HEK293T (cell line): Measurements from ENCODE around the gene GLB1L3.

ENCODE experiments used
- CTCF ChIA-PET: fragments of 350-600 bp; formaldehyde crosslinking; extraction: SDS; loops from one replicate; lab custom pipeline; 2021; ENCODE audit warnings: antibody characterized with exemption, inconsistent platforms; lab: Yijun Ruan, JAX
- POLR2A ChIA-PET: fragments of 350-600 bp; formaldehyde crosslinking; extraction: SDS; loops from one replicate; lab custom pipeline; 2020; ENCODE audit warnings: antibody characterized with exemption, inconsistent platforms; lab: Yijun Ruan, JAX
- DNase-seq: peaks from one replicate; pipeline ENCODE4 v3.0.0; 2012; ENCODE audit warnings: mixed read lengths; ENCODE audit errors: extremely low spot score
- ARNT ChIP-seq: fragments of 450-650 bp; IDR thresholded peaks from 2 replicates; pipeline ENCODE4 v1.6.1; 2017; ENCODE audit warnings: mild to moderate bottlenecking
- BHLHE40 ChIP-seq: fragments of 450-650 bp; IDR thresholded peaks from 2 replicates; pipeline ENCODE4 v1.6.1; 2016; ENCODE audit warnings: mild to moderate bottlenecking, moderate library complexity, borderline replicate concordance
- CTBP1 ChIP-seq: fragments of 450-650 bp; IDR thresholded peaks from 2 replicates; pipeline ENCODE4 v1.6.1; 2016; ENCODE audit warnings: borderline replicate concordance
- ELF4 ChIP-seq: fragments of 450-650 bp; IDR thresholded peaks from 2 replicates; pipeline ENCODE4 v1.6.1; 2017; ENCODE audit warnings: antibody characterized with exemption
- FOXA1 ChIP-seq: fragments of 450-650 bp; IDR thresholded peaks from 2 replicates; pipeline ENCODE4 v1.6.1; 2016; ENCODE audit warnings: mild to moderate bottlenecking
- FOXK2 ChIP-seq: fragments of 450-650 bp; IDR thresholded peaks from 2 replicates; pipeline ENCODE4 v1.6.1; 2016; ENCODE audit warnings: mild to moderate bottlenecking
- FOXM1 ChIP-seq: fragments of 450-650 bp; IDR thresholded peaks from 2 replicates; pipeline ENCODE4 v1.6.1; 2017; ENCODE audit warnings: mild to moderate bottlenecking, borderline replicate concordance
- HDGF ChIP-seq: fragments of 450-650 bp; IDR thresholded peaks from 2 replicates; pipeline ENCODE4 v1.6.1; 2017; ENCODE audit warnings: antibody characterized with exemption, borderline replicate concordance
- L3MBTL2 ChIP-seq: fragments of 450-650 bp; conservative IDR thresholded peaks from 2 replicates; pipeline ENCODE4 v1.6.1; 2016; ENCODE audit warnings: mild to moderate bottlenecking
- LEF1 ChIP-seq: fragments of 450-650 bp; IDR thresholded peaks from 2 replicates; pipeline ENCODE4 v1.6.1; 2017; ENCODE audit warnings: mild to moderate bottlenecking, borderline replicate concordance
- NFRKB ChIP-seq: fragments of 450-650 bp; IDR thresholded peaks from 2 replicates; pipeline ENCODE4 v1.6.1; 2016; ENCODE audit warnings: mild to moderate bottlenecking, moderate library complexity
- PKNOX1 ChIP-seq: fragments of 450-650 bp; IDR thresholded peaks from 2 replicates; pipeline ENCODE4 v1.6.1; 2016
- SP1 ChIP-seq: fragments of 450-650 bp; IDR thresholded peaks from 2 replicates; pipeline ENCODE4 v1.6.1; 2017
- SUZ12 ChIP-seq: fragments of 450-650 bp; IDR thresholded peaks from 2 replicates; pipeline ENCODE4 v1.6.1; 2016; ENCODE audit warnings: mild to moderate bottlenecking
- TARDBP ChIP-seq: fragments of 450-650 bp; IDR thresholded peaks from 2 replicates; pipeline ENCODE4 v1.6.1; 2016
- ZNF384 ChIP-seq: fragments of 450-650 bp; IDR thresholded peaks from 2 replicates; pipeline ENCODE4 v1.6.1; 2016

GLB1L3 gene

GRCh38 chr11:134291196-134291595 lies 15.0 kb downstream of the GLB1L3 start:
- TF ChIP-seq PKNOX1 (no peak), CTBP1 (no peak), SP1 (no peak)
- ChIA-PET CTCF (no interaction called here), POLR2A (no interaction called here)
- DNase-seq, result no peak

DNA sequence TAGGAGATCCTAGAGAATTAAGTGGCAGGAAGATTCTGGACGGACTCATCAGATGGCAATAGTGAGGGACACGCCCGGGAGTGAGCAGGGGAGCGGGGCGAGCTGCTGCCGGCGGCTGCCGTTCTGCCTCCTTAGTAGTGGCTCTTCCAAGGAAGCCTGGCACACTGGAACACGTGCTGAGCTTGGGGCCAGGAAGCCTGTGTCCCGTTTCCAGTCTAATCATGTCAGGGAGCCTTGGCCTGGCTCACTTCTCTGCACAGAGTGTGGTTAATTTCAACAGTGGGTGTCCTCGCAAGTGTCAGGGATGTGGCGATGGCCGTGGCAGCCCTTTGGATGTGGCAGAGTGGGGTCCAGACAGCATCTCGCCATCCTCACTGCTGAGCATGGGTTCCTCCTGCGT lies 16.5 kb downstream of the GLB1L3 start:
- no peak for DNase-seq
- CTCF ChIA-PET, result no interaction called here
- TF ChIP-seq ZNF384, result no peak
- POLR2A ChIA-PET, result no interaction called here

- TF ChIP-seq NFRKB (no peak), HDGF (no peak), L3MBTL2 (no peak), ELF4 (no peak), ZNF384 (no peak), TARDBP (no peak), CTBP1 (no peak), LEF1 (no peak), FOXM1 (no peak), PKNOX1 (no peak), FOXA1 (no peak), FOXK2 (no peak), BHLHE40 (no peak), SUZ12 (no peak)
- ChIA-PET POLR2A (no interaction called here), CTCF (no interaction called here)
- no peak for DNase-seq
Observed at GRCh38 chr11:134293119-134294113, 17.2 kb downstream of the GLB1L3 start.

GRCh38 chr11:134294664-134295063 lies 18.5 kb downstream of the GLB1L3 start:
- DNase-seq, result no peak
- TF ChIP-seq FOXK2, result no peak
- TF ChIP-seq L3MBTL2, result no peak
- TF ChIP-seq CTBP1, result no peak
- TF ChIP-seq FOXA1, result no peak
- no peak for TF ChIP-seq NFRKB
- TF ChIP-seq ARNT, result no peak
- TF ChIP-seq HDGF, result no peak
- no peak for TF ChIP-seq PKNOX1
- TF ChIP-seq LEF1, result no peak
- no peak for TF ChIP-seq ELF4
- TF ChIP-seq FOXM1, result no peak
- no peak for TF ChIP-seq SP1
- no peak for TF ChIP-seq SUZ12
- TF ChIP-seq TARDBP, result no peak
- TF ChIP-seq BHLHE40, result no peak
- no peak for TF ChIP-seq ZNF384
- CTCF ChIA-PET, result no interaction called here
- POLR2A ChIA-PET, result no interaction called here

DNA sequence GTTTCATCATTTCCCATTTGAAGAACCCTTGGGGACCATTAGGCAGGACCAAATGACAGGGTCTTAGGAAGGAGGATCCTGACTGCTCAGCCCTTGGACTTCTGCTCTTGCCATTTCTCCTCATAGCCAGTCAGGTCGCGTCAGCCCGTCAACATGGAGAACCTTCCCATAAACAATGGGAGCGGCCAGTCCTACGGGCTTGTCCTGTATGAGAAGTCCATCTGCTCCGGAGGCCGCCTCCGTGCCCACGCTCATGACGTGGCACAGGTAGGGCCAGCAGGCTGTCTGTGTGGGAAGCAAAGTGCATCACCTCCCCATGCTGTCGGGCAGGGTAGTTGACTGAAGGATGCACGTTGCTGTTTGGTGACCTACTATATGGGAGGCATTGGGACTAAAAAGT lies 36.0 kb downstream of the GLB1L3 start:
- POLR2A ChIA-PET, result no interaction called here
- CTCF ChIA-PET, result no interaction called here
- TF ChIP-seq TARDBP, result no peak
- TF ChIP-seq SP1, result no peak
- no peak for TF ChIP-seq FOXM1
- no peak for TF ChIP-seq ZNF384
- TF ChIP-seq NFRKB, result no peak
- TF ChIP-seq ARNT, result no peak
- TF ChIP-seq BHLHE40, result no peak
- DNase-seq, result no peak

- TF ChIP-seq SP1 (no peak), FOXA1 (no peak), NFRKB (no peak), HDGF (no peak), ELF4 (no peak), BHLHE40 (no peak), L3MBTL2 (no peak), PKNOX1 (no peak), SUZ12 (no peak), TARDBP (no peak), LEF1 (no peak), FOXK2 (no peak), ZNF384 (no peak), CTBP1 (no peak), FOXM1 (no peak), ARNT (no peak)
- ChIA-PET CTCF (no interaction called here), POLR2A (no interaction called here)
- no peak for DNase-seq
Observed at GRCh38 chr11:134312807-134313206, 36.6 kb downstream of the GLB1L3 start.
